ENCODE data around the gene MRPL33.

Gene MRPL33

GRCh38 chr2:27771548-27772335, at the start of gene MRPL33:
MRPL33 (plus strand) TSS chr2:27771719; CDS start chr2:27771778, 59 bp downstream.
- H3K4me1 Mint-ChIP-seq: peaks cover 48% of the 10 kb centered on the region

GRCh38 chr2:27721884-27722485, 49.5 kb upstream of the MRPL33 start:
- DNase-seq (ENCODE audit: low spot score in 2 of 2) (no peak), ATAC-seq (peak; percentile 43)
- H3K9me3 Mint-ChIP-seq: no peaks in the 10 kb centered on the region
- H3K4me3 Mint-ChIP-seq: no peak overlapping the region
- H3K27ac Mint-ChIP-seq: peak overlapping the region; percentile 32
- peaks cover 40% of the 10 kb centered on the region for H3K4me1 Mint-ChIP-seq
- H3K36me3 Mint-ChIP-seq: peaks cover 2% of the 10 kb centered on the region

More at GRCh38 chr2:27771548-27772335, at the start of gene MRPL33:
- H3K27ac Mint-ChIP-seq: peak within 1 kb of the TSS; percentile 97
- ATAC-seq (peak; percentile 98), DNase-seq (ENCODE audit: low spot score in 2 of 2) (peak; percentile 78 to 95)
- peak within 1 kb of the TSS; percentile 98 for H3K4me3 Mint-ChIP-seq
- H3K9me3 Mint-ChIP-seq: no peaks in the 10 kb centered on the region
- H3K36me3 Mint-ChIP-seq: peaks cover 42% of the 10 kb centered on the region

DNA sequence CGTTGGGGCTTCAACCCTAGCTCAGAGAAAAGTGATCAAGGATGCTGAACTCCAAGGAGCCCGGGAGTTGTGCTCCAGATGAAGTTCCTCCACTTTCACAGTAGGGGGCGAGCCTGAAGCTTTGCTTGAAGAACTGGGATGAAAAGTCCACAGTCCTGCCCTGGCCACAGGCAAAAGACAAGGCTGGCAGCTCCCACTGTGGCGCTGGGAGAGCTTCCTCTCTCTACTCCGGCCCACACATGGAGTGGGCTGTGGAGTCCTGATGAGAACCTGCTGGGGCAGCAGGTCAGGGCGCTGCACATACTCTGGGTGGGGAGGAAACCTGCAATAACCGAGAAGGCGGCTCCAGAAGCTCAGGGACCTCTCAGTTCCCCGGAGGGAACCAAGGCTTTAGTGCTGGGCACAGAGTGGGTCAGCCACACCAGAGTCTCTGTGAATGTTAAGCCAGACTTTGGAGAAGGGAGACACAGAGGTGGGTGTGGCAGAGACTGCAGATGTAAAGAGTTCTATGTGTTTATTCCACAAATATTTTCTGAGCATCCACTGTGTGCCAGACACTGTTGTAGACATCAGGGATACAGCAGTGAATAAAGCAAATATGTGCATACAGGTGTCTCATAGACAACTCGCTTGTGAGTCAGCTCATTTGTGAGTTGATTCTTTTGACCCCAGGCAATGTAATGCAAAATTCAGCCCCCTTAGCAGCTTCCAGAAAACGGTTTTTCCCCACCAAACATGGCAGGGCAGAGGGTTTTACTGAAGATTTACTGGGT, 48.0 kb upstream of the MRPL33 start:
- Mint-ChIP-seq H3K4me1 (peaks cover 37% of the 10 kb centered on the region), H3K9me3 (no peaks in the 10 kb centered on the region), H3K27ac (peak overlapping the region; percentile 48), H3K4me3 (no peak overlapping the region), H3K36me3 (no peaks in the 10 kb centered on the region)
- ATAC-seq: no peak
- no peak for DNase-seq (ENCODE audit: low spot score in 2 of 2)

GRCh38 chr2:27724191-27724590, 47.3 kb upstream of the MRPL33 start:
- ATAC-seq: no peak
- DNase-seq (ENCODE audit: low spot score in 2 of 2): no peak
- H3K4me3 Mint-ChIP-seq: no peak overlapping the region
- no peaks in the 10 kb centered on the region for H3K36me3 Mint-ChIP-seq
- no peak overlapping the region for H3K27ac Mint-ChIP-seq
- H3K9me3 Mint-ChIP-seq: no peaks in the 10 kb centered on the region
- H3K4me1 Mint-ChIP-seq: peaks cover 37% of the 10 kb centered on the region

DNA sequence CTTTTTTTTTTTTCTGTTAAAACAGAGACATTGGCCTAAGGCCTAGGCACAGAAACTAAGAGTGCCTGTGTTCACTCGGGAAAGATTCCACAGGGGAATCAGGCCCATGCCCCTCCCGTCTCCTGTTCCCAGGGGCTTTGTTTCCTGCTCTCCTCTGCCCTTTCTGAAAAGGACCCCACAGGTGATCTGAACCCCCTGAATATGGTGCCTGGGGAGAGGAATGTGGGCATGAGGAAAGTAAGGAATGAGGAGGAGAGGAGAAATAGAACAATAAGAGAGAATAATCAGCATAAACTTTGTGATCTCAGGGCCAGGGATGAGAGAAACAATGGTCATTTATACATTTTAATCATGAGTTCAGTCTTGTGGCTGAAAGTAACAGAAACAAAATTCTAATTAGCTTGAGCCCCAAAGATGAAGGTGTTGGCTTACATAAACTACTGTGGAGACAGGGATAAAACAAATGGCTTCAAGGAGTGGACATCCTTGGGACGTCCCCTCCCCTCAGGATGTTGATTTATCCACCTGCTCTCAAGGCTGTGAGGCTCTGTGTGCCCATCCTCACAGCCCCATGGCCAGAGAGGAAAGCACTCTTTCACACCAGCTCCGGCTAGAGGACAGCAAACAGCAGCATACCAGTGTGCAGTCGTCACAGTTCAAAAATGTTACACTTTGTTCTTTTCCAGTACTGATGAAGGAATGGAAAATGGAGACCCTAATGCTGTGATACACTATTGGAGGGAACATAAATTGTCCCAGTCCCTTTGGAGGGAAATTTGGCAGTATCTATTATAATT, 46.4 kb upstream of the MRPL33 start:
- H3K36me3 Mint-ChIP-seq: no peaks in the 10 kb centered on the region
- H3K4me3 Mint-ChIP-seq: no peak overlapping the region
- H3K9me3 Mint-ChIP-seq: no peaks in the 10 kb centered on the region
- no peak for DNase-seq (ENCODE audit: low spot score in 2 of 2)
- ATAC-seq: no peak
- peaks cover 29% of the 10 kb centered on the region for H3K4me1 Mint-ChIP-seq
- no peak overlapping the region for H3K27ac Mint-ChIP-seq

- Mint-ChIP-seq H3K36me3 (no peaks in the 10 kb centered on the region), H3K9me3 (no peaks in the 10 kb centered on the region), H3K4me1 (peaks cover 10% of the 10 kb centered on the region), H3K27ac (peak overlapping the region; percentile 10), H3K4me3 (no peak overlapping the region)
- DNase-seq (ENCODE audit: low spot score in 2 of 2) (no peak), ATAC-seq (no peak)
Observed at GRCh38 chr2:27727257-27727656, 44.3 kb upstream of the MRPL33 start.

DNA sequence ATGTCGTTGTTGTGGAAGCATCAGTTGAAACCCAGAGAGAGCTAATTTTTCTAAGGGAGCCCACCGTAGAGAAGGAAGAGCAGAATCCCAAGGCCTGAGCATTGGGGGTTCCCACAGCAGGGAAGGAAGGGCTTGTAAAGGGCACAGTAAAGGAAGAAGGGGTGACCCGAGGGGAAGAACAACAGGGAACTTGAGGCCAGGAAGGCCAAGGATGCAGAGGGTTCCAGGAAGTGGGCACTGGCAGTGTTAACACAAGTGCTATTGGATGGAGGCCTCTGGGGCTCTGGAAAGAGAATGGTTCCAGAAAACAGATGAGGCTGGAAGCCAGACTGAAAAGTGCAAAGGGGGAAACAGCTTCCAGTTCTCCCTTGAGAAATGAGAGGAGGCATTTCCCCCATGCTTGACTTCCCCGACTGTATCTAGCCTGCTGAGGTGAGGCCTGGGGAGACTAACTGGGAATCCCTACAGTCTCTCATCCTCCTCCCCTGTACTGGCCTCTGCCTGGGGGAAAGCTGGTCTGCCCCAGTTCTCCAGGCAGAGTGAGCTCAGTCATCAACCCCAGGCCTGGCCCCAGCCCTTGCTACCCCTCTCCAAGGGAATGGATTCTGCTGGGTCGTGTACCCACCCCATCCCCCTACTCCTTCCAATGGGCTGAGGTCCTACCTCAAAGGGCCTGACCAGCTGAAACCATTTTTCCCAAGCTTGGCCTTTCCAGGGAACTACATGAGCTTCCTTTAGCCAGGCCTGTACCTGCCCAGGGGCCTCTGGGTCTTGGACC, 43.2 kb upstream of the MRPL33 start:
- DNase-seq (ENCODE audit: low spot score in 2 of 2): no peak
- Mint-ChIP-seq H3K4me3 (no peak overlapping the region), H3K9me3 (no peaks in the 10 kb centered on the region), H3K4me1 (peaks cover 4% of the 10 kb centered on the region), H3K27ac (peak overlapping the region; percentile 46), H3K36me3 (no peaks in the 10 kb centered on the region)
- ATAC-seq: no peak

DNA sequence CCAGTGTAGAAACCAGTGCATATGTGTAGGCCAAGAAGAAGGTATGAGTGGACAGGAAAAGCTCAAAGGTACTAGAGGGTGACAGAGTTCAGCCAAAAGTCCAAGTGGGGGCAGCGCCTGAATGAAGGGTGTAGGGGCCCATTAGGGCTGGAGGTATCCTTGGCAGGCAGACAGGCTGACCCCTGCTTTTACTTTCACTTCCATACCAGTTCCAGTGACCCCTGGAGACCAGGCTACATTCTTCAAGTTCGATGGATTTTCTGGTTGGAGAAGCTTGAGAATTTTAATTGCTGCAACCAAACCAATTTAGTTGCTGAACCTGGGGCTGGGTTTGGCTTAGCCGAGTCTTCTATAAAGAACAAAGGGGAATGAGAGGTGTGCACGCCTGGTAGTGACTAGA, 42.3 kb upstream of the MRPL33 start:
- Mint-ChIP-seq H3K36me3 (no peaks in the 10 kb centered on the region), H3K4me1 (peaks cover 3% of the 10 kb centered on the region), H3K27ac (peak overlapping the region; percentile 21), H3K4me3 (no peak overlapping the region), H3K9me3 (no peaks in the 10 kb centered on the region)
- DNase-seq (ENCODE audit: low spot score in 2 of 2): no peak
- no peak for ATAC-seq

DNA sequence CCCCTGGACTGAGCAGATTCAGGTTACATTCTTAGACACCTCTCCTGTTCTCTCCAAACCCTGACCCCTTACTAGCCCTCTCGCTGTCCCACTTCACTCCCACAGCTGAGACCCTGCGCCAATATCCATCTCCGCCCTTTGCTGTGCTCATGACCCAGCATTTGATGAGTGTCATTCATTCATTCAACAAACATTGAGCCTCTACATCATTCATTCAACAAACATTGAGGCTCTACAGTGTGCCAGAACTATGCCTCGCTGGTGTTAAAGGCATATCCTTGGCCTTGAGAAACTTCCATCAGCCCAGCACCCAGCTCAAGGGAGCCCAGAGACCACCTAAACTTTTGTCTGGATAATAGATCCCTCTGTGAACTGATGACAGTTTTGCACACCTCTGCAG, 41.9 kb upstream of the MRPL33 start:
- Mint-ChIP-seq H3K4me1 (peaks cover 6% of the 10 kb centered on the region), H3K9me3 (no peaks in the 10 kb centered on the region), H3K36me3 (no peaks in the 10 kb centered on the region), H3K4me3 (no peak overlapping the region), H3K27ac (peak overlapping the region; percentile 21)
- ATAC-seq (no peak), DNase-seq (ENCODE audit: low spot score in 2 of 2) (no peak)

DNA sequence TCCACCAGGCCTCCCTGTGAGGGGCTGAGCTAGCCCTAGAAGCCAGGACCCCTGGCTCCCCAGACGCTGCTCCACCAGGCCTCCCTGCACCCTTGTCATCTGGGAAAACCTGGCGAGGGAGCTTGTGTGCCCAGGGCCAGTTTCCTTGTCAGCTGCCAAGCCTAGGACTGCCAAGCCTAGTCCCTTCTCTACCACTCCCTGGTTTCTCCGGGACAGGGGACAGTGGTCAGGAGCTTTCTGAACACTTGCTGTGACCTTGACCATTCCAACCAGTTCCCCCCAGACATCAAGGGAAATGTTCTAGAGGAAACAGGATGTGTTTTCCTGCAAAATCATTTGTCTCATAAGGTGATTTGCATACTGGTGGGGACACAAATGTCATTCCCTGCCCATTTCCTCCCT, 41.3 kb upstream of the MRPL33 start:
- H3K27ac Mint-ChIP-seq: no peak overlapping the region
- H3K9me3 Mint-ChIP-seq: no peaks in the 10 kb centered on the region
- no peak for ATAC-seq
- H3K4me3 Mint-ChIP-seq: no peak overlapping the region
- H3K4me1 Mint-ChIP-seq: peaks cover 12% of the 10 kb centered on the region
- DNase-seq (ENCODE audit: low spot score in 2 of 2): no peak
- H3K36me3 Mint-ChIP-seq: no peaks in the 10 kb centered on the region

GRCh38 chr2:27730980-27731691, 40.4 kb upstream of the MRPL33 start:
- Mint-ChIP-seq H3K27ac (no peak overlapping the region), H3K4me1 (peaks cover 13% of the 10 kb centered on the region), H3K36me3 (no peaks in the 10 kb centered on the region), H3K4me3 (no peak overlapping the region), H3K9me3 (no peaks in the 10 kb centered on the region)
- ATAC-seq: no peak
- no peak for DNase-seq (ENCODE audit: low spot score in 2 of 2)

GRCh38 chr2:27734305-27734704, 37.2 kb upstream of the MRPL33 start:
- H3K36me3 Mint-ChIP-seq: no peaks in the 10 kb centered on the region
- DNase-seq (ENCODE audit: low spot score in 2 of 2) (no peak), ATAC-seq (peak; percentile 63)
- peaks cover 13% of the 10 kb centered on the region for H3K4me1 Mint-ChIP-seq
- H3K9me3 Mint-ChIP-seq: no peaks in the 10 kb centered on the region
- no peak overlapping the region for H3K27ac Mint-ChIP-seq
- no peak overlapping the region for H3K4me3 Mint-ChIP-seq

GRCh38 chr2:27735263-27735904, 36.1 kb upstream of the MRPL33 start:
- DNase-seq (ENCODE audit: low spot score in 2 of 2) (peak; percentile 29 to 66), ATAC-seq (peak; percentile 77)
- H3K27ac Mint-ChIP-seq: peak overlapping the region; percentile 24
- peak overlapping the region; percentile 47 for H3K4me3 Mint-ChIP-seq
- H3K9me3 Mint-ChIP-seq: no peaks in the 10 kb centered on the region
- peaks cover 13% of the 10 kb centered on the region for H3K4me1 Mint-ChIP-seq
- no peaks in the 10 kb centered on the region for H3K36me3 Mint-ChIP-seq
